H1 (cell line): ENCODE measurements around the gene GUCA1A.

Experiments used
- BACH1 ChIP-seq: IDR thresholded peaks from 2 replicates; pipeline ENCODE4 v1.6.1; 2012; ENCODE audit warnings: low read length, improper control_type of control experiment
- EP300 ChIP-seq, 2 experiments: IDR thresholded peaks; 1 replicate in 1 of 2; 2 replicates in 1 of 2; pipeline ENCODE4 v1.6.1; 2011 to 2012; ENCODE audit warnings: low read depth in 2 of 2, low read length in 2 of 2, mild to moderate bottlenecking in 2 of 2, borderline replicate concordance in 1 of 2, inconsistent platforms in 1 of 2, moderate library complexity in 1 of 2
- EZH2 ChIP-seq: fragments of 200-600 bp; sonication (generic); IDR thresholded peaks from 2 replicates; pipeline ENCODE4 v1.7.1; 2012; ENCODE audit warnings: low read depth, mild to moderate bottlenecking, moderate library complexity, low read length, inconsistent platforms; ENCODE audit not compliant: severe bottlenecking
- GABPA ChIP-seq: IDR thresholded peaks from 2 replicates; pipeline ENCODE4 v1.6.1; 2011; ENCODE audit warnings: mild to moderate bottlenecking, low read length, moderate library complexity, borderline replicate concordance; ENCODE audit not compliant: insufficient read depth
- KDM1A ChIP-seq: fragments of 200-600, 300-600 bp; sonication (generic); IDR thresholded peaks from 2 replicates; pipeline ENCODE4 v1.7.1; 2016; ENCODE audit warnings: mild to moderate bottlenecking, low read length, borderline replicate concordance
- POLR2A ChIP-seq, 2 experiments: IDR thresholded peaks; 1 replicate in 1 of 2; 2 replicates in 1 of 2; pipeline ENCODE4 v1.6.1; 2011; ENCODE audit warnings: low read depth in 2 of 2, low read length in 2 of 2, mild to moderate bottlenecking in 2 of 2; ENCODE audit errors: control extremely low read depth in 1 of 2
- POLR2AphosphoS5 ChIP-seq: IDR thresholded peaks from 2 replicates; pipeline ENCODE4 v1.6.1; 2011; ENCODE audit warnings: low read depth, low read length
- SIX5 ChIP-seq: IDR thresholded peaks from 2 replicates; pipeline ENCODE4 v1.6.1; 2011; ENCODE audit warnings: mild to moderate bottlenecking, low read depth, low read length
- SP1 ChIP-seq: IDR thresholded peaks from 2 replicates; pipeline ENCODE4 v1.6.1; 2011; ENCODE audit warnings: low read depth, low read length
- TAF7 ChIP-seq: optimal IDR thresholded peaks from 2 replicates; pipeline ENCODE3; 2011; ENCODE audit warnings: low read depth, mild to moderate bottlenecking, inconsistent platforms, low read length, moderate library complexity, borderline replicate concordance
- TBP ChIP-seq: IDR thresholded peaks from 2 replicates; pipeline ENCODE4 v1.6.1; 2011; ENCODE audit warnings: low read depth, low read length, improper control_type of control experiment
- TF ChIP-seq, protein P1 (sequence below), 3 experiments: IDR thresholded peaks; 1 replicate in 2 of 3; 2 replicates in 1 of 3; pipeline versions ENCODE4 v1.5.1 to v1.6.1; 2011; ENCODE audit warnings: low read length in 3 of 3, mild to moderate bottlenecking in 3 of 3, inconsistent platforms in 2 of 3, low read depth in 1 of 3, moderate library complexity in 1 of 3; ENCODE audit not compliant: insufficient read depth in 1 of 3; ENCODE audit errors: control extremely low read depth in 1 of 3
- TF ChIP-seq, protein P2 (sequence below): IDR thresholded peaks from 2 replicates; pipeline ENCODE4 v1.6.1; 2011; ENCODE audit warnings: low read depth, mild to moderate bottlenecking, low read length; ENCODE audit not compliant: insufficient read depth

DNA sequence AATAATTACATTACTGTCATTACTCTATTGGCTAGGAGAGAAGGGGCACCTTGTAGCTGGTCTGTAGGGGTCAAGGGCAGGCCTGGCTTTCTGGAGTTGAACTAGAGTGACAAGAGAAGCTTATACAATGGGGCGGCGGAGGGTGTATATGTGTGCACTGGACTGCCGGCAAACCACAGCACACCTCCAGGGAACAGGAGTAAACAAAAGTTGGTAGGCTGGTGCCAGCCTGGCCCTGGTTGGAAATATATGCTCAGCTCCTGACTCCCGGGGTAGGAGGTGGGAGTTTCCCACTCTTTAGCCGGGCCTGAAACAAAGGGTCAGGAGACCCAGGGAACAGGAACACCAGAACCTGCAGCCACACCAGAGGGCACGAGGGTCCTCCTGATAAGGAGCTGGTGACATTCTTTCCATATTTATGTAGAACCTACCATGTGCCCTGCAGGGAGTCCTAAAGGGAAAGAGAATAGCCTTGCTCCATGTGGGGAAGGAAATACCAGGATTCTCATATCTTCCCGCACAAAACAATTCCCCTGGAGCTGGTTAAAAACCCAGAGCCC is 35.9 kb upstream of the GUCA1A start:
- TF ChIP-seq, protein P1, sequence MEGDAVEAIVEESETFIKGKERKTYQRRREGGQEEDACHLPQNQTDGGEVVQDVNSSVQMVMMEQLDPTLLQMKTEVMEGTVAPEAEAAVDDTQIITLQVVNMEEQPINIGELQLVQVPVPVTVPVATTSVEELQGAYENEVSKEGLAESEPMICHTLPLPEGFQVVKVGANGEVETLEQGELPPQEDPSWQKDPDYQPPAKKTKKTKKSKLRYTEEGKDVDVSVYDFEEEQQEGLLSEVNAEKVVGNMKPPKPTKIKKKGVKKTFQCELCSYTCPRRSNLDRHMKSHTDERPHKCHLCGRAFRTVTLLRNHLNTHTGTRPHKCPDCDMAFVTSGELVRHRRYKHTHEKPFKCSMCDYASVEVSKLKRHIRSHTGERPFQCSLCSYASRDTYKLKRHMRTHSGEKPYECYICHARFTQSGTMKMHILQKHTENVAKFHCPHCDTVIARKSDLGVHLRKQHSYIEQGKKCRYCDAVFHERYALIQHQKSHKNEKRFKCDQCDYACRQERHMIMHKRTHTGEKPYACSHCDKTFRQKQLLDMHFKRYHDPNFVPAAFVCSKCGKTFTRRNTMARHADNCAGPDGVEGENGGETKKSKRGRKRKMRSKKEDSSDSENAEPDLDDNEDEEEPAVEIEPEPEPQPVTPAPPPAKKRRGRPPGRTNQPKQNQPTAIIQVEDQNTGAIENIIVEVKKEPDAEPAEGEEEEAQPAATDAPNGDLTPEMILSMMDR (IDR thresholded peaks at IDR 0.05; ENCODE audit: control extremely low read depth in 1 of 3, insufficient read depth in 1 of 3, low read depth in 1 of 3, low read length in 3 of 3), result no peak
- TF ChIP-seq POLR2A (IDR thresholded peaks at IDR 0.05; ENCODE audit: control extremely low read depth in 1 of 2, low read depth in 2 of 2, low read length in 2 of 2) (no peak), TAF7 (no peak), TBP (no peak; the same call in 1 of the 2 replicates), EZH2 (no peak), GABPA (no peak), EP300 (IDR thresholded peaks at IDR 0.05; ENCODE audit: borderline replicate concordance in 1 of 2, low read depth in 2 of 2, low read length in 2 of 2) (no peak), POLR2AphosphoS5 (no peak), SIX5 (no peak), SP1 (no peak), KDM1A (no peak), BACH1 (no peak)
- TF ChIP-seq, protein P2, sequence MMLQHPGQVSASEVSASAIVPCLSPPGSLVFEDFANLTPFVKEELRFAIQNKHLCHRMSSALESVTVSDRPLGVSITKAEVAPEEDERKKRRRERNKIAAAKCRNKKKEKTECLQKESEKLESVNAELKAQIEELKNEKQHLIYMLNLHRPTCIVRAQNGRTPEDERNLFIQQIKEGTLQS, result no peak
